GM12873 (cell line): ENCODE measurements around the gene FASTK.

Experiments used
- CTCF ChIP-seq: IDR thresholded peaks from 2 replicates; pipeline ENCODE4 v1.5.1; 2012; ENCODE audit warnings: low read depth, mild to moderate bottlenecking, moderate library complexity, low read length, control low read depth; ENCODE audit not compliant: insufficient read depth; ENCODE audit errors: missing control alignments

Gene FASTK

GRCh38 chr7:151051108-151051507 lies 29.5 kb downstream of the FASTK start:
- no peak for TF ChIP-seq CTCF

- TF ChIP-seq CTCF: no peak
Measured at GRCh38 chr7:151048911-151049463, 31.6 kb downstream of the FASTK start.

GRCh38 chr7:151047976-151048815 lies 32.4 kb downstream of the FASTK start, which contains the start of gene ASIC3:
Gene ASIC3, plus strand, starts transcription at chr7:151048531. Its CDS starts 355 bp downstream, at chr7:151048886.
- no peak for TF ChIP-seq CTCF

GRCh38 chr7:151046603-151047573 lies 33.7 kb downstream of the FASTK start:
- TF ChIP-seq CTCF: no peak

GRCh38 chr7:151045967-151046366 lies 34.6 kb downstream of the FASTK start:
- no peak for TF ChIP-seq CTCF

- TF ChIP-seq CTCF: no peak
Measured at GRCh38 chr7:151045262-151045661, 35.3 kb downstream of the FASTK start.
